Activated CD8-positive, alpha-beta memory T cell treated with anti-CD3 and anti-CD28 coated beads for 1 hour (primary cell): ENCODE data around the gene LHX4.

ENCODE experiments used
- DNase-seq, 2 donors: peaks; one replicate each; pipeline ENCODE4 v3.0.0-alpha.2; 2020; ENCODE audit warnings: low read depth in 1 of 2; ENCODE audit errors: extremely low read depth in 1 of 2

LHX4 gene

DNA sequence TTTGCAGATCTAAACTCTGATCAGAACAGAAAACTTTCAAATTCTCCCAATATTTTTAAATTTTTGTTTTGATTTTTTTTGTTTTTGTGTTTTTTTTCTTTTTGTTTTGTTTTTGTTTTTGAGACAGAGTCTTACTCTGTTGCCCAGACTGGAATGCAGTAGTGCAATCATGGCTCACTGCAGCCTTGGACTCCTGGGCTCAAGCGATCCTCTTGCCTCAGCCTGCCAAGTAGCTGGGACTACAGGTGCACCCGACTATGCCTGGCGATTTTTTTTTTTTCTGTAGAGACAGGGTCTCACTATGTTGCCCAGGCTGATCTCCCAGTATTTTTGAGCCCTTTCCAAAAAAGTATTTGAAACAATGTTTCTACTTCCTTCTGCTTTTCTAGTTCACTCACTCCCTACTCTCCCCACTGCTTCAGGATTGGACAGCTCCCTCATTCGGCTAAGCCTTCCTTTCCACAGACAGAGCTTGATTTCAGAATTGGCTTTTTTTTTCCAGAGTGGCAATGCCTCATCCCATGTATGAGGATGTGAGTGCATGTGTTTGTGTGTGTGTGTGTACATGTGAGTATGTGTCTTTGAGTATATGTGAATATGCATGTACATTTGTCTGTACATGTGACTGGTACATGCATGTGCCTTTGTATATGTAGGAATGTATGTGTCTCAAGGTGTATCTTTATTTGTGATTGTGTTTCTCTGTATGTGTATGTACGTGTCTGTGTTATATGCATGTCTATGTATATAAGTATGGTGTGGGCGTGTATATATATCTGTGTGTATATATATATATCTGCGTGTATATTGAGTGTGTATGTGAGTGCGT is 11.9 kb downstream of the LHX4 start:
- no peak for DNase-seq

DNA sequence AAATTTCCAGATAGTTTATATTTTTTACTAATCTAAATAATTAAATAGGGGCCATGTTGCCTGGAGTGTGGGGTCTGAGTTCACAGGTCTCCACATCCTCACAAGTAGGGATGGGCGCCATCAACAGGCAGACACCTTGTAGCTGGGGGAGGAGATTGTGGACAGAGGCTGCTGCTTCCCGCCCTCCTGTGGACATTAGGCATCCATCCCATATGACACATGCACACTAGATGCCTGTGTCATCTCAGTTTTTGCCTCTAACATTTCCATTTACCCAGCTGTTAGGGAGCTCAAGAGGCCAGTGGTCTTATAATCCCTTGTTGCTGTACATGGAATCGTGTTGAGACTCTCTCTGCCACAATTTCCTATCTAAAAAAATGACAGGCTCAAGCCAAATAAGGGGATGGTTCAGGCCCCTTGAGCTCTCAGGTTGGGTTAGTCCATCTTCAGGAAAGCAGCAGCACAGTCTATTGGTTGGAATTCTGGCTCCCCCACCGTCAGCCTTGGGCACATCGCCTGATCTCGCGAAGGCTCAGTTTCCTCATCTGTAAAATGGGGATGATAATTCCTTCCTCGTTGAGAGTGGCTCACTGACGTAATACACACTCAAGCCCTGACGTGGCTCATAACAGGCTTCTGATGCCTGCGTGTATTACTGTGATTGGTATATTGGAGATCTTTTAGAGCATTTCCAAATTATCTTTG is 13.6 kb downstream of the LHX4 start:
- DNase-seq = no peak

GRCh38 chr1:180244840-180245239 is 14.8 kb downstream of the LHX4 start:
- DNase-seq = no peak

DNA sequence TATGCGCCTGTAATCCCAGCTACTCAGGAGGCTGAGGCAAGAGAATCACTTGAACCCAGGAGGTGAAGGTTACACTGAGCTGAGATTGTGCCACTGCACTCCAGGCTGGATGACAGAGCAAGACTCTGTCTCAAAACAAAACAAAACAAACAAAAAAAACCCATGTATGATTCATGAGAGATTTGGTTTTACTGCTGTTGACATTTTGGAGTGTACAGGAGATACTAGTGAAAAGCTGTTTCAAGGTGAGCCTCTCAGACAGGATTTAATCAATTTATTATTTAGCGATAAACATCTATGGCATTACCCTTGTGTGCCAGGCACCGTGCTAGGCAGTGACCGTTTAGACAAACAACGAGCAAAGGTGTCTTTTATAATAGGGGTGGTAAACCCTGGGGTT is 16.5 kb downstream of the LHX4 start:
- DNase-seq = no peak

GRCh38 chr1:180247061-180247460 is 17.0 kb downstream of the LHX4 start:
- no peak for DNase-seq

DNA sequence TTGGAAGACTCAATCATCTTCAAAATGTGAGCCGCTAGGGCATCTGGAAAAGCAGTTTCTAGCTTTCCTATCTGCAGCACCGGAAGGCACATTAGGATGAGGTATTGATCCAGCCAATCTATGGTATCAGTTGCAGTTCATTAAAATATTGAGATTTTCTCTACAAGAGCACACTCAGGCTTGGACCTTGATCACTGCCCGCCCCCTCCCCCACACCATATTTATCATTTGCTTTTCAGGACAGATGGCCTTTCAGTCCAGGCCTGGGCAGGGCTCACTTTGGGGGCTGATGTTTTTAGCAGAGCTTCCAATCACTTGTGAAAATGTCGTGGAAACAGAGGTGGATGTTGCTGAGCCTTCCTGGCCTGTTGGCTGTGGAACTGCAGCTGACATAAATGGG is 17.5 kb downstream of the LHX4 start:
- no peak for DNase-seq

GRCh38 chr1:180248176-180248575 is 18.1 kb downstream of the LHX4 start:
- DNase-seq = no peak

GRCh38 chr1:180248731-180249681 is 18.9 kb downstream of the LHX4 start:
- no peak for DNase-seq

GRCh38 chr1:180249725-180250498 is 19.8 kb downstream of the LHX4 start:
- no peak for DNase-seq

- no peak for DNase-seq
Observed at GRCh38 chr1:180250499-180250770, 20.4 kb downstream of the LHX4 start.

DNA sequence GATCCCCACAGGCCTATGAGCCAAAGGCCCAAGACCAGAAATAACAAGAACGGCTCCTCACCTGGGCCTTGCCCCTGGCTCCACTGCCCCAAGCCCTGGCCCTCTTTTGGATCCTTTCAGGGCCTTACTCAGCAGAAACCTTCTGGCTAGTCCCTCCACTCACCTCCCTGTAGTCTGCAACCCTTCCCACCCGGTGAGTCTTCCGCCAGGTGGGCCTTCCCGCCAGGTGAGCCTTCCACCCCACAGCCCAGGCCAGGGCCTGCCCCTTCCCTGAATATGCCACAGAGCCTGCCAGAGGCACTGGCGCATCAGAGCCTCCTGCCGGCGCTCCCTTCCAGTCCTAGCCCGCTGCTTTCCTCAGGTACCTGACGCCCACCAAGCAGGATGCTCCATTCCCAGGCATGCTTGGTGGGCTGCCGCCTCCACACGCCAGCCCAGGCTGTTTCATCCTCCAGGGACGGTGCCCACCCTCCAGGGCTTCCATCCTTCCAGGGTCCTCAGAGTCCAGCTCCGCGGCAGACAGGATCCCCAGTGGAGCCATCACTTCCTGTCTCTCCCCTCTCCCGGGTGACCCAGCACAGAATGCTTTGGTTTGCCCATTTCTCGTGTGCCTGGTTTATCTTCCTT is 20.9 kb downstream of the LHX4 start:
- no peak for DNase-seq

- no peak for DNase-seq
Observed at GRCh38 chr1:180251526-180252305, 21.7 kb downstream of the LHX4 start.

DNA sequence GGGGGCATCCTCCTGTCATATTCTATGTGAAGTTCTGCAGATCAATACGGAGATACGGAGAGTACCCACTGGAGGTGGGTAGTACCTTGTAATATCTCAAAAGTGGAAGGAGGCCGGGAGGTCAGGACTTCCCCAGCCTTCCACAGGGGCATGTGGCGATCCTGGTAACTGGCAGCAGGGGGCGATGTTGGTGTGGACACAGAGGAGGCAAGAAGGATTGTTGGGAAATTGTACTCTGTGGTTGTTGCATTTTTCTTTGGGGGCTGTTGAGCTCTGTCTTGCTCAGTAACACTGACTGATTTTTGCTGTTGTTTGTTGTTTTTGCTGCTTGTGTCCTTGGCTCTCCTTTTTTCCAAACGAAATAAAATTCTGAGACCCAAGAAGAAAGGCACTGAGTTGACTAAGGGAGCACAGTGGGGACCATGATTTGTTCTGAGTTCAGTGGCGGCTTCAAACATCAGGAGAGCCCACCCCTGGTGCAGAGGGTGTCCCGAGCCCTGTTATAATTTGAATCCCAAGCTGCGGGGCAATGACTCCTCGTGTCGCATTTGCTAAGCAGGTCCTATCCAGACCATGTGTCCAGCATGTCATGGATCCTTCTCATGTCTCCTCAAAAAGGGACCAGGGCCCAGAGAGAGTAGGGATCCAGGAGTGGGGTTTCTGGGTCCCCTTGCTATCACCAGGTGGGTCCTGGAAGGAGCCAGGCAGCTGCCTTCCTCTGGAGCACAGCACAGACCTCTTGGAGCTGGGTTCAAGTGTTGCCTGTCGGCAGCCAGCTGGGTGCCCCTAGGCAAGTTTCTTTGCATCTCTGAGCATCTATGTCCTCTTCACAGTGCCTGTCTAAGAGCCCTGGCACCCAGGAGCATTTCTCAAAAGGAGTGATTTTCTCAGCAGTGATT is 22.8 kb downstream of the LHX4 start:
- peak; percentile 10 to 36 for DNase-seq

DNA sequence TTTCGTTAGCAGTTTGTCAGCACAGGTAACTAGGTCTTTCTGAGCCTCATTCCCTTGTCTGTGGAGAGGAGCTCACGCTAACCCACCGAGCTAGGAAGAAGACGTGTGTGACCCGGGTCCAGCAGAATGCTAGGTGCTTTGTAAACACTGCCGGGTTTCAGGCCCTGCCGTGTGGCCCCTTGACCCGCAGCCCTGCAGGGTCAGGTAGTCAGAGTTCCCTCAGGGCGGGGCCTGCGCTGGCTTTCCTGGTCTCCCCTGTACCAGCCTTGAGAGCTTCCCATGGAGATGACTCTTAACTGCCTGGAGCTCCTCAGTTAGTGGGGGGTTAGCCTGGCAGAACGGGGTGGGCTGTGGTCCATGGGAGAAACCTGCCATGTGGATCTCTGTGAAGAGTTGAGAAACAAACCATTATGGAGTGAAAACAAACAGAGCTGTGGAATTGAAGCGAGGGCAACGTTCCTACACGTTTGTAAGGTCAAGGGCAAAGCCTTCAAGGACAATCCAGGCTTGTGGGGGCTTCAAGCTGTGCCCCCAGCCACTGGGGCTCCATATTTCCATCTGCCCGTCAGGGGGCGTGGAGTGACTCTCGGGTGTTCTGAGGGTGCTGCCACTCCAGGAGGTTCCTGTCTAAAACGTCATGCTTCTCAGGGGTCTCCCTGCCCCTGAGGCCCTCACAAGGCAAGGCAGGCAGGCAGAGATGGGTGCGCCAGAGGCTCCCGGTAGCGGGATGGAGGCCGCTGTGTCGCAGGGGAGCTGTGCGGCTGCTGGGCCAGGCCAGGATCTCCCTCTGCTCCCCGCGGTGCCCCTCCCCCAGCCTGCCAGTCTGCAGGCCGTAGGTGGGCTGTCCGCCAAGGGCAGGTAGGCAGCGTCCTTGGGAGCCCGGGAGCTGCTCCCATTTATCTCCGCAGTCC is 23.8 kb downstream of the LHX4 start:
- no peak for DNase-seq

GRCh38 chr1:180254496-180254819 is 24.4 kb downstream of the LHX4 start:
- no peak for DNase-seq

GRCh38 chr1:180254854-180255253 is 24.8 kb downstream of the LHX4 start:
- no peak for DNase-seq

DNA sequence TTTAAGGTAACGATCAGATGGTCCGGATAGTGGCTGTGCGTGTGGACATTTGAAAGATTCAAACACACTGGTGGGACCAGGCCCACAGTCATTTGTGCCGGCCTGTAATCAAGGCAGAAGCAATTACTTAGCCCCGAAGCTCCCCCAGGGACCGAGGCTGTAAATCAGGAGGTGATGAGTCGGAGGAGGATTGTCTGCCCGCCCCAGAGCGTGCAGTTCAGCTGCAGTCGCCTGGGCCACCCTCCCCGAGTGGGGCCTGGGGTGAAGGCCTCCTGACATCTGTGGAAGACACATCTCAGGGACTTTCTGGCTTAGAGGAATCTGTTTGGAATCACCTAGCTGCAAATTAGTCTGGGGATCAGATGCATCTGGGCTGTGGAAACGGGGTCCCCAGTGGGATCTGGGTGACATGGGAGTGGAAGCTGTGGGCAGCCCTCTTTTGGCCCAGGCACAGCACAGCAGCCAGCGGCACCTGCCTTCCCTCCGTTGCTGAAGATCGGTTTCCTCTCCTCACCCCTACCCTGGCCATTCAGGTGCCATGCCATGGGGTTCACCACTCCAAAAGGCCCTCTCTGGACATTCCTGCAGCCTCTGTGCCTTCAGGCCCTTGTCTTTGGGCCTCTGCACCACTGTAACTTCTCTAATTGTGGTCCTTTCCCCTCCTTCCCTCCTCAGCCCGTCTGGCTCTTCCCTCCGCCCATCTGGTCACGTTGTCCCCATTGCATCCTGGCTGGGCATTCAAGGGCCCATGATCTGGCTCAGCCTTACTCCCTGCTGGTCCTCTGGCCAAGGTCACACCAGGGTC is 25.7 kb downstream of the LHX4 start:
- DNase-seq = no peak
